ENCODE data around the gene ZSCAN5A.
"Not testable (repeated sequence)": the region's sequence is repeated elsewhere in the genome, so short reads cannot be mapped to it uniquely, and the experiment has no call there.

Gene ZSCAN5A

GRCh38 chr19:56347163-56347778 lies 32.6 kb upstream of the ZSCAN5A start:
- H3K27ac ChIP-seq, result peak overlapping the region; percentile 44; the same call in 1 of the 2 replicates
- TF ChIP-seq, protein P1, sequence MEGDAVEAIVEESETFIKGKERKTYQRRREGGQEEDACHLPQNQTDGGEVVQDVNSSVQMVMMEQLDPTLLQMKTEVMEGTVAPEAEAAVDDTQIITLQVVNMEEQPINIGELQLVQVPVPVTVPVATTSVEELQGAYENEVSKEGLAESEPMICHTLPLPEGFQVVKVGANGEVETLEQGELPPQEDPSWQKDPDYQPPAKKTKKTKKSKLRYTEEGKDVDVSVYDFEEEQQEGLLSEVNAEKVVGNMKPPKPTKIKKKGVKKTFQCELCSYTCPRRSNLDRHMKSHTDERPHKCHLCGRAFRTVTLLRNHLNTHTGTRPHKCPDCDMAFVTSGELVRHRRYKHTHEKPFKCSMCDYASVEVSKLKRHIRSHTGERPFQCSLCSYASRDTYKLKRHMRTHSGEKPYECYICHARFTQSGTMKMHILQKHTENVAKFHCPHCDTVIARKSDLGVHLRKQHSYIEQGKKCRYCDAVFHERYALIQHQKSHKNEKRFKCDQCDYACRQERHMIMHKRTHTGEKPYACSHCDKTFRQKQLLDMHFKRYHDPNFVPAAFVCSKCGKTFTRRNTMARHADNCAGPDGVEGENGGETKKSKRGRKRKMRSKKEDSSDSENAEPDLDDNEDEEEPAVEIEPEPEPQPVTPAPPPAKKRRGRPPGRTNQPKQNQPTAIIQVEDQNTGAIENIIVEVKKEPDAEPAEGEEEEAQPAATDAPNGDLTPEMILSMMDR (conservative IDR thresholded peaks at IDR 0.05), result no peak

- H3K27ac ChIP-seq, result no peak overlapping the region
- TF ChIP-seq, protein P1 (conservative IDR thresholded peaks at IDR 0.05), result no peak
Observed at GRCh38 chr19:56341948-56342347, 27.3 kb upstream of the ZSCAN5A start.

- H3K27ac ChIP-seq, result not testable (repeated sequence)
Observed at GRCh38 chr19:56339031-56339430, 24.4 kb upstream of the ZSCAN5A start.

DNA sequence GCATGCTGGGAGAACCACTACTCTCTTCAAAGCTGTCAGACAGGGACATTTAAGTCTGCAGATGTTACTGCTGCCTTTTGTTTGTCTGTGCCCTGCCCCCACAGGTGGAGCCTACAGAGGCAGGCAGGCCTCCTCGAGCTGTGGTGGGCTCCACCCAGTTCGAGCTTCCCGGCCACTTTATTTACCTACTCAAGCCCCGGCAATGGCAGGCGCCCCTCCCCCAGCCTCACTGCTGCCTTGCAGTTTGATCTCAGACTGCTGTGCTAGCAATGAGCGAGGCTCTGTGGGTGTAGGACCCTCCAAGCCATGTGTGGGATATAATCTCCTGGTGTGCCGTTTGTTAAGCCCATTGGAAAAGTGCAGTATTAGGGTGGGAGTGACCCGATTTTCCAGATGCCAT lies 22.4 kb upstream of the ZSCAN5A start:
- H3K27ac ChIP-seq, result not testable (repeated sequence)

DNA sequence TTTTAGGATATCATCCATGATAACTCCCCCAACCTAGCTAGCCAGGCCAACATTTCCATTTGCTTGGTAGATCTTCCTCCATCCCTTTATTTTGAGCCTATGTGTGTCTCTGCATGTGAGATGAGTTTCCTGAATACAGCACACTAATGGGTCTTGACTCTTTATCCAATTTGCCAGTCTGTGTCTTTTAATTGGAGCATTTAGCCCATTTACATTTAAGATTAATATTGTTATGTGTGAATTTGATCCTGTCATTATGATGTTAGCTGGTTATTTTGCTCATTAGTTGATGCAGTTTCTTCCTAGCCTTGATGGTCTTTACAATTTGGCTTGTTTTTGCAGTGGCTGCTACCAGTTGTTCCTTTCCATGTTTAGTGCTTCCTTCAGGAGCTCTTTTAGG lies 20.7 kb upstream of the ZSCAN5A start:
- not testable (repeated sequence) for H3K27ac ChIP-seq

DNA sequence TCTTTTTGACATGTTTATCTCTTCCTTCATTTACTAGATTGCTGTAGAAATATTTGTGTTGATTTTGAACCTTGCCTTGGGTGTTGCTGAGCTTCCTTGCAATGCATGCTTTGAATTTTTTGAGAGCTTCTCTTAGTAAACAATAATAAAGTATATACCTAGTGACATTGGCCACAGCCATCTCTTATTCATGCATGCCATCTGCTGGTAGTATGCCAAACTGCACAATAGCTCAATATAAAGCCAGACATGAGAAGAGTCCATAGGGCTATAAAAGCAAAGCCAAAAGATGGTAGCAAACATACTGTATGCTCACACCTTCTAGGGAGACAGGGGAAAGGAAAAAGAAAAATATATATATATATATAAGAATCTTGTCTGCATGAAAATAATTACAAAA lies 18.9 kb upstream of the ZSCAN5A start:
- TF ChIP-seq, protein P1 (conservative IDR thresholded peaks at IDR 0.05), result peak; percentile 89
- H3K27ac ChIP-seq, result no peak overlapping the region

GRCh38 chr19:56332695-56333094 lies 18.1 kb upstream of the ZSCAN5A start:
- no peak overlapping the region for H3K27ac ChIP-seq
- TF ChIP-seq, protein P1 (conservative IDR thresholded peaks at IDR 0.05), result no peak

DNA sequence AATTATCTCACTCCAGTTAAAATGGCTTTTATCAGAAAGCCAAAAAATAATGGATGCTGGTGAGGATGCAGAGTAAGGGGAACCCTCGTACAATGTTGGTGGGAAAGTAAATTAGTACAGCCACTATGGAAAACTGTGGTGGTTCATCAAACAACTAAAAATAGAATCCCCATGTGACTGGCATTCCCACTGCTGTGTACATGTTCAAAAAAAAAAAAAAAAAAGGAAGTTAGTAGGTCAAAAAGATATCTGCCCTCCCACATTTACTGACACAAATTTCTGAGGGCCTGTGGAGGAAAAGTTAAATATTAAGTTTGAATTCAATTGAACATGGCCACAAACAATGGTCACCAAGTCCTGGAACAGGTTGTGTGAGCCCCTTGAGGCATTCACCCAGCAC lies 9.8 kb upstream of the ZSCAN5A start:
- H3K27ac ChIP-seq, result no peak overlapping the region
- TF ChIP-seq, protein P1 (conservative IDR thresholded peaks at IDR 0.05), result no peak

DNA sequence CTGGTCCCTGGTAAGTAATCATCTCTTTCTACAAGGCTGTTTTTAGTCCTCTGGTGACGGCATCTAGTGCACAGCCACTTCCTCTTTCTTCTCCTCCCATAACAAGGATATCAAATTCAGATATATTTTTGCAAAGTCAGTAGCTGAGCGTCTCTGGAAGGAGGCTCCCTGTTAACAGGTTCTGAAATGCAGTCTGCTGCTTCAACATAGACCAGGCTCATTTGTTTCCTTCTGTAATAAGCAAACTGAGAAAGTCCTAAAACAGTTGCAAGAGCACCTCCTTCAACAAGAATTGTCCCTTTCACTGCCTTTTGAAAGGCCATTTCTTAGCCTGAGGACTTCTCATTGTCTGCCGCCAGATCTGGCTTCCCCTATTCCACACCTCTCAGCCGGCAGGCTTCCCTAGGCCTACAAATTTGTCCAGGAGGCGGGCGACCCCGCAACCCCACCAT lies 7.4 kb upstream of the ZSCAN5A start:
- TF ChIP-seq, protein P1 (conservative IDR thresholded peaks at IDR 0.05), result no peak
- H3K27ac ChIP-seq, result no peak overlapping the region

Data from VCaP (cell line).